ENCODE data around the gene SHISA9. TPM values are rescaled to one million over a fixed set of nuclear protein-coding genes. Genes with fewer than 3 reads are reported as not detected.
A peak's percentile ranks its signal among the peaks of the same experiment; 100 is the strongest.

The SHISA9 gene
- total RNA-seq, 1 donor from 2014 or later: 96.6 TPM

DNA sequence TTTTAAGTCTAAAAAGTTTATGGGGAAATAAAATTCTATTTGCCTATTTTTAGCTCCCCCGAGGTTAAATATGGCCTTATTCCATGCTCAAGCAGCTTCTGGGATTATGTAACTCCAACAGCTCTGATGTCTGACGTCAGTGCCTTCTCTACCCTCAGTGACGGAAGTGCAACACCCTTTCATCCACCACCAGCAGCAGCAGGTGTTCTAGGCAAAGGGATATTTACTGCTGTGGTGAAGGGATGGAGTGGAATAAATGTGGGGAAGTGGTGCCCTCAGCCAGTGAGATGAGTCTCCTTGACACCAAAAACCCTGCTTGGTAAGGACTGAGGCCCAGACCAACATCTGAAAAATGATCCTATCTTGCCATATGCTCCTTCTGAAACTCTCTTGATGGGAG is 247.4 kb downstream of the SHISA9 start:
- TF ChIP-seq, protein P1, sequence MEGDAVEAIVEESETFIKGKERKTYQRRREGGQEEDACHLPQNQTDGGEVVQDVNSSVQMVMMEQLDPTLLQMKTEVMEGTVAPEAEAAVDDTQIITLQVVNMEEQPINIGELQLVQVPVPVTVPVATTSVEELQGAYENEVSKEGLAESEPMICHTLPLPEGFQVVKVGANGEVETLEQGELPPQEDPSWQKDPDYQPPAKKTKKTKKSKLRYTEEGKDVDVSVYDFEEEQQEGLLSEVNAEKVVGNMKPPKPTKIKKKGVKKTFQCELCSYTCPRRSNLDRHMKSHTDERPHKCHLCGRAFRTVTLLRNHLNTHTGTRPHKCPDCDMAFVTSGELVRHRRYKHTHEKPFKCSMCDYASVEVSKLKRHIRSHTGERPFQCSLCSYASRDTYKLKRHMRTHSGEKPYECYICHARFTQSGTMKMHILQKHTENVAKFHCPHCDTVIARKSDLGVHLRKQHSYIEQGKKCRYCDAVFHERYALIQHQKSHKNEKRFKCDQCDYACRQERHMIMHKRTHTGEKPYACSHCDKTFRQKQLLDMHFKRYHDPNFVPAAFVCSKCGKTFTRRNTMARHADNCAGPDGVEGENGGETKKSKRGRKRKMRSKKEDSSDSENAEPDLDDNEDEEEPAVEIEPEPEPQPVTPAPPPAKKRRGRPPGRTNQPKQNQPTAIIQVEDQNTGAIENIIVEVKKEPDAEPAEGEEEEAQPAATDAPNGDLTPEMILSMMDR (IDR thresholded peaks at IDR 0.05; ENCODE audit: partially characterized antibody, unreplicated experiment): no peak
- DNase-seq: no peak

DNA sequence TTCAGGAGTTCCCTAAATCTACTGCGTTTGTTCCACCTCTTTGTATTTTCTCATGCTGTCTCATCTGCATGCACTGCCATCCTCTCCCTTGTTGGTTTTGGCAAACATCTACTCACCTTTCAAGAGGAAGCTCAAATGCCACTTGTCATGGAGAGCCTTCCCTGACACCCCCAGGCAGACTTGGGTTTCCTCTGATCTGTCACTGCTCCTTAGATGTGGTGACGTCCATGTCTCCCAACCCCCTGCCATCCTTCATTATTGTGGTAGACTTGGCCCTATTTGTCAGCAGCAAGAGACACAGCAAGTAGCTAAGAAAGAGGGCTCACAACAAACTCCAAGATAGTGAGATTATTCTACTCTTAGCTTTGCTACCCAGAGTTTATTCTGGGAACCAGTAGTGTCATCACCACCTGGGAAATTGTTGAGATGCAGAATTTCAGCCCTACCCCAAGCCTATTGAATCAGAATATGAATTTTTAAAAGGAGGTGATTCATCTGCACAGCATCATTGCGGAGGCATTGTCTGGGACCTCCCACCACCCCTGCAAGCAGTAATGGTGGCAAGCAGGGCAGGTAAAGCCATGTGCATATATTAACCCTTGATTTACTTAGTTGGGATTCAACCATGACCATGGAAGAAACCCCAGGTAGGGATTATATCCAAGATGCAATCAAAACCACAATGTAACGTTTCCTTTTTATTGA is 248.9 kb downstream of the SHISA9 start:
- no peak for DNase-seq
- Mint-ChIP-seq H3K27ac (ENCODE audit: unreplicated experiment) (no peak overlapping the region), H3K4me1 (ENCODE audit: low read depth, unreplicated experiment) (peaks cover 21% of the 10 kb centered on the region)

More for the DNA sequence above, 247.4 kb downstream of the SHISA9 start:
- H3K27ac Mint-ChIP-seq (ENCODE audit: unreplicated experiment): no peak overlapping the region
- H3K9me3 Mint-ChIP-seq (ENCODE audit: unreplicated experiment): peaks cover 2% of the 10 kb centered on the region
- no peak overlapping the region for H3K4me3 Mint-ChIP-seq (ENCODE audit: unreplicated experiment)
- H3K4me1 Mint-ChIP-seq (ENCODE audit: low read depth, unreplicated experiment): peaks cover 9% of the 10 kb centered on the region
- no peaks in the 10 kb centered on the region for H3K36me3 Mint-ChIP-seq (ENCODE audit: unreplicated experiment)
- H3K27me3 Mint-ChIP-seq (ENCODE audit: unreplicated experiment): no peaks in the 10 kb centered on the region

DNA sequence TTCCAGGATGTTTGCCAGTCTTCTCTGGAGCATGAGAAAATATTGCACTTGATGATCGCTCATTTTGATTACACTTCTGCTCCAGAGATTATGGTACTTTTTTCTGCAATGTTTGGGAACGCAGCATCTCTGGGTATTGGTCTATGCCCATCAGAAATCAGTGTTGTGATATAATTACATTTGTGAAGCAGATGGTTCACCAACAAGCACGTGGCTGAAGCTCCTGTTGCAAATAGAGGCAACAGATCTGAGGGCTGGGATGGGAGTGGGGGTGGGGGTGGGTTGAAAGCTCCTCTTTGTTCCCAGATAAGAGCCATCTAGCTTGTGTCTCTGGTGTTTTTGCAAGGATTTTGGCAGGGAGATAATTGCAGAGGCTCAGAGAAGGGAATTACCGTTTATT is 252.3 kb downstream of the SHISA9 start:
- TF ChIP-seq, protein P1 (IDR thresholded peaks at IDR 0.05; ENCODE audit: partially characterized antibody, unreplicated experiment): no peak
- Mint-ChIP-seq H3K27ac (ENCODE audit: unreplicated experiment) (peak overlapping the region; percentile 86), H3K4me3 (ENCODE audit: unreplicated experiment) (no peak overlapping the region), H3K27me3 (ENCODE audit: unreplicated experiment) (peaks cover 8% of the 10 kb centered on the region), H3K36me3 (ENCODE audit: unreplicated experiment) (no peaks in the 10 kb centered on the region), H3K9me3 (ENCODE audit: unreplicated experiment) (peaks cover 4% of the 10 kb centered on the region), H3K4me1 (ENCODE audit: low read depth, unreplicated experiment) (peaks cover 41% of the 10 kb centered on the region)
- DNase-seq: no peak

More for the DNA sequence above, 248.9 kb downstream of the SHISA9 start:
- H3K27me3 Mint-ChIP-seq (ENCODE audit: unreplicated experiment): peaks cover 4% of the 10 kb centered on the region
- H3K36me3 Mint-ChIP-seq (ENCODE audit: unreplicated experiment): no peaks in the 10 kb centered on the region
- TF ChIP-seq, protein P1 (IDR thresholded peaks at IDR 0.05; ENCODE audit: partially characterized antibody, unreplicated experiment): no peak
- no peak overlapping the region for H3K4me3 Mint-ChIP-seq (ENCODE audit: unreplicated experiment)
- peaks cover 4% of the 10 kb centered on the region for H3K9me3 Mint-ChIP-seq (ENCODE audit: unreplicated experiment)

DNA sequence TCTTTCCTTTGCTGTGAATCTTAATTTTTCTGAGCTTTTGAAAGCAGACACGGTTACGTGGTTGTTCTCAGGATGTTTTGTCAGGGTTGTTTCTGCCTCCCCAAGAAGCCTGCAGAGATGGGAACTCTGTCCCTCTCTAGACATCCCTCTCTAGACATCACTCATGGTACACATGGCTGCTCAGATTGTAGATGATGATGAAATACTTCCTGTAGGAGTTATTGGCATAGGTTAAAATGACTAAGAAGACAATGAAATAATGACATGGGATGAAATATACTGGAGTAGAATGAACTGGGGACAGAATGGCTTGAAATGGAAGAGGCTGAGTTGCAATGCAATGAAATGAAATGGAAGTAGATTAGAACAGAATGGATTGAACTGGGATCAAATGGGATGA is 253.4 kb downstream of the SHISA9 start:
- Mint-ChIP-seq H3K36me3 (ENCODE audit: unreplicated experiment) (no peaks in the 10 kb centered on the region), H3K4me1 (ENCODE audit: low read depth, unreplicated experiment) (peaks cover 51% of the 10 kb centered on the region)
- TF ChIP-seq, protein P1 (IDR thresholded peaks at IDR 0.05; ENCODE audit: partially characterized antibody, unreplicated experiment): no peak

DNA sequence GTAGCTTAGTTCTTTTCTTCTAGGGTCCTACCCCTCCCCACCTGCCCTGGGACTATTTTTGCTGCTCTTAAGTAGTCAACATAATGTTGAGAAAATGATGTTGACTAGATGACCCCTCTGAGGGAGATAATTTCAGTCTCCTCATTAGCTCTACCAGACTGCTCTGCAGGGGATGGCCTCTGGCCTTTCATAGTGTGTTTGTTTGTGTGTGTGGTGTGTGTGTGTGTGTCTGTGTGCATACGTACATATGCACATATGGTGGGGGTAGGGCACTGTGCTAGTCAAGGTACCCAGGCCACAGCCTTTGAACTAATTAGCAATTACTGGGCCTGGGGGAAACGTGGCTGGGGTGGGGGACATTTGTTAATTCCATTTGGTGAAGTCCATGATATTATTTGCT is 254.0 kb downstream of the SHISA9 start:
- H3K4me1 Mint-ChIP-seq (ENCODE audit: low read depth, unreplicated experiment): peaks cover 55% of the 10 kb centered on the region
- peaks cover 11% of the 10 kb centered on the region for H3K27me3 Mint-ChIP-seq (ENCODE audit: unreplicated experiment)
- no peaks in the 10 kb centered on the region for H3K36me3 Mint-ChIP-seq (ENCODE audit: unreplicated experiment)
- DNase-seq: no peak
- H3K4me3 Mint-ChIP-seq (ENCODE audit: unreplicated experiment): peak overlapping the region; percentile 56
- TF ChIP-seq, protein P1 (IDR thresholded peaks at IDR 0.05; ENCODE audit: partially characterized antibody, unreplicated experiment): no peak
- H3K9me3 Mint-ChIP-seq (ENCODE audit: unreplicated experiment): peaks cover 7% of the 10 kb centered on the region
- peak overlapping the region; percentile 34 for H3K27ac Mint-ChIP-seq (ENCODE audit: unreplicated experiment)

More for the DNA sequence above, 253.4 kb downstream of the SHISA9 start:
- Mint-ChIP-seq H3K27me3 (ENCODE audit: unreplicated experiment) (peaks cover 11% of the 10 kb centered on the region), H3K27ac (ENCODE audit: unreplicated experiment) (peak overlapping the region; percentile 57), H3K4me3 (ENCODE audit: unreplicated experiment) (peak overlapping the region; percentile 51), H3K9me3 (ENCODE audit: unreplicated experiment) (peaks cover 7% of the 10 kb centered on the region)
- DNase-seq: no peak

Measured in glutamatergic neuron (in vitro differentiated cells).